ENCODE measurements around the gene FAM3D.

The FAM3D gene

DNA sequence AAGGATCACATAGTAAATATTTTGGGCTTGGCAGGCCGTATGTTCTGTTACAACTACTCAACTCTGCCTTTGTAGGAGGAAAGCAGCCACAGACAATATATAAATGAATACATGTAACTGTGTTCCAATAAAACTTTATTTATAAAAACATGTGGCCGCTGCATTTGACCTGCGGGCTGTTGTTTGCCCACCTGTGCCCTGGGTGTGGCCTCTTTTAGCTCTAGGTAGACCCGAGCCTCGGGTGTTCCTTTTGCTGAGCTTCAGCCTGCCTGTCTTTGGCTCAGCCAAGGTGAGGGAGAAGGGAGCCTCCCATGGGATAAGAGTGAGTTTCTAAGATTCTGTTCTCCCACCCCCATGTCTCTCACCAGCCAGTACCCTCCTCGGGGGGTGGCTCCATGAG lies 5.6 kb downstream of the FAM3D start:
- Mint-ChIP-seq H3K27me3 (peaks cover 38% of the 10 kb centered on the region), H3K36me3 (ENCODE audit: insufficient read depth) (no peaks in the 10 kb centered on the region), H3K9me3 (no peaks in the 10 kb centered on the region), H3K4me3 (no peak overlapping the region), H3K4me1 (no peaks in the 10 kb centered on the region), H3K27ac (ENCODE audit: low read depth) (no peak overlapping the region)
- ATAC-seq (replicated peaks; ENCODE audit: extremely low read depth, poor library complexity, severe bottlenecking) (no peak), DNase-seq (ENCODE audit: low spot score in 2 of 2) (no peak)

- Mint-ChIP-seq H3K27ac (ENCODE audit: low read depth) (no peak overlapping the region), H3K36me3 (ENCODE audit: insufficient read depth) (no peaks in the 10 kb centered on the region), H3K4me3 (no peak overlapping the region), H3K4me1 (no peaks in the 10 kb centered on the region), H3K9me3 (no peaks in the 10 kb centered on the region), H3K27me3 (peaks cover 28% of the 10 kb centered on the region)
- ATAC-seq (replicated peaks; ENCODE audit: extremely low read depth, poor library complexity, severe bottlenecking) (no peak), DNase-seq (ENCODE audit: low spot score in 2 of 2) (no peak)
These were observed 7.4 kb downstream of the FAM3D start for GRCh38 chr3:58659051-58659675.

- H3K27ac Mint-ChIP-seq (ENCODE audit: low read depth): no peak overlapping the region
- H3K9me3 Mint-ChIP-seq: no peaks in the 10 kb centered on the region
- H3K36me3 Mint-ChIP-seq (ENCODE audit: insufficient read depth): no peaks in the 10 kb centered on the region
- peaks cover 25% of the 10 kb centered on the region for H3K27me3 Mint-ChIP-seq
- DNase-seq (ENCODE audit: low spot score in 2 of 2) (no peak), ATAC-seq (replicated peaks; ENCODE audit: extremely low read depth, poor library complexity, severe bottlenecking) (no peak)
- no peaks in the 10 kb centered on the region for H3K4me1 Mint-ChIP-seq
- no peak overlapping the region for H3K4me3 Mint-ChIP-seq
These were observed 8.1 kb downstream of the FAM3D start for GRCh38 chr3:58658508-58658907.

DNA sequence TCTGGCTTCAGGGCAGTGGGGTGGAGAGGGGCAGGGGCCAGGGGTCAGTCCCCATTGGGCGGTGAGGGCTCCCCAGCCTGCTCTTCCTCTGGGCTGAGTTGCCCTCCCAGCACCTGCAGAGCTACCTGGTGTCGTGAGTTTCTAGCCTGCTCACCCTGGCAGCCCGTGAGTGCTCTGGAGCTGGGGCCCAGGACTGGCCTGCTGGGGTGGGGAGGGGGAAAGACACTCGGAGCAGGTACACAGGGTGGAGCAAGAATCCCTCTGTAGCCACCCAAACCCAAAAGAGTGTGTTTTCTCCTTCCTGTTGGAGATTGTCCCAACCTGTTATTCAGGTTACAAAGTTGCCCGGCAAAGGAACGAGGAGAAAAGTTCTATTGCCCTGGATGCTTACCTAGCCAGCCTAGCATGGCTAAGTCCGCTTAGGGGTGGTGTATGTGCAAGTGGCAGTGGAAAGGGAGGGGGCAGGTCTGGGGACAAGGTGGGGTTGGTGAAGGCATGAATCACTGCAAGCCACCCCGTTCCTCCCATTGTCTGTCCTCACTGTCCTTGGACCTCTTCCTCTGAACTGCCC lies 8.9 kb downstream of the FAM3D start:
- H3K27ac Mint-ChIP-seq (ENCODE audit: low read depth): no peak overlapping the region
- no peak overlapping the region for H3K4me3 Mint-ChIP-seq
- H3K4me1 Mint-ChIP-seq: no peaks in the 10 kb centered on the region
- H3K36me3 Mint-ChIP-seq (ENCODE audit: insufficient read depth): no peaks in the 10 kb centered on the region
- no peaks in the 10 kb centered on the region for H3K9me3 Mint-ChIP-seq
- no peak for ATAC-seq (replicated peaks; ENCODE audit: extremely low read depth, poor library complexity, severe bottlenecking)
- no peak for DNase-seq (ENCODE audit: low spot score in 2 of 2)
- H3K27me3 Mint-ChIP-seq: peaks cover 29% of the 10 kb centered on the region

DNA sequence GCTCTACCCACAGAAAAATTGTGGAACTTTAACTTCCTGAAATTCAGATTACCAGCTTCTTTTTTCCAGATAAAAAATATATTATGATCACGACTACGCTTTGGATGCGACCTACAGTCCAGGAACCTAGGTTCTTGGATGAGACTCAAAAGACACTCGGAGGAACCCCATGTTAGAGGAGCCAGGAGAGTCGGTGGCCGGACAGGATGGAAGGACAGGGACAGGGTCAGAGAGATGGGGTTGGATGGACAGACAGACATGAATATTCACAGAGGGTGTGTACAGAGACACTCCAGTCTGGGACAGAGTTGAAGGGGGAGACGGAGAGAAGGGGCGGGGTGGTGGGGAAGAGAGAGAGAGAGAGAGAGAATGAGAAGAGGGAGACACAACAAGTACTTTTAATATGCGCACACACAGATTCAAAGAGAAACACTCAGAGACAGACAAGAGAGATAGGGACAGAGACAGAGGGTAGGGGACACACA lies 9.5 kb downstream of the FAM3D start:
- ATAC-seq (replicated peaks; ENCODE audit: extremely low read depth, poor library complexity, severe bottlenecking): no peak
- no peak overlapping the region for H3K27ac Mint-ChIP-seq (ENCODE audit: low read depth)
- H3K36me3 Mint-ChIP-seq (ENCODE audit: insufficient read depth): no peaks in the 10 kb centered on the region
- H3K9me3 Mint-ChIP-seq: no peaks in the 10 kb centered on the region
- H3K4me1 Mint-ChIP-seq: no peaks in the 10 kb centered on the region
- H3K27me3 Mint-ChIP-seq: peaks cover 29% of the 10 kb centered on the region
- H3K4me3 Mint-ChIP-seq: no peak overlapping the region
- DNase-seq (ENCODE audit: low spot score in 2 of 2): no peak

GRCh38 chr3:58656631-58657030 lies 9.9 kb downstream of the FAM3D start:
- Mint-ChIP-seq H3K4me1 (no peaks in the 10 kb centered on the region), H3K27ac (ENCODE audit: low read depth) (no peak overlapping the region), H3K4me3 (no peak overlapping the region), H3K36me3 (ENCODE audit: insufficient read depth) (no peaks in the 10 kb centered on the region), H3K27me3 (peaks cover 29% of the 10 kb centered on the region), H3K9me3 (no peaks in the 10 kb centered on the region)
- DNase-seq (ENCODE audit: low spot score in 2 of 2) (no peak), ATAC-seq (replicated peaks; ENCODE audit: extremely low read depth, poor library complexity, severe bottlenecking) (no peak)

DNA sequence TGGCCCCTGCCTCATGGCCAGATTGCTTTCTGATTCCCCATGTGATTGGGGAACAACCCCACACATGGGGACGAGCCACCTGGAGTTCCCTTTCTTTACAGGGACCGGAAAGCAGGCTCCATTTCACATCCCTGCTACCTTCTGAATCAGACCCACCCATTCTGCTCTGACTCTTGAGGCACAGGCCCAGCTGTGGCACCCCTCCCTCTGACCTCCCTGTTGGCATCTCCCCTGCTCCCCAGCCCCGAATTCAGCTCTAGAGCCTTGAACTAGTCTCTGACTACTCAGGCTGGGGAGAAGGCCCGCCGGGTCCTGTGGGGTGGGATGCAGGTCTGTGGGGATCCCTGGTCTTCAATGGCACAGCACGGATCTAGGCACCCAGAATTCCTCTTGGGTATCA lies 12.1 kb downstream of the FAM3D start:
- DNase-seq (ENCODE audit: low spot score in 2 of 2) (no peak), ATAC-seq (replicated peaks; ENCODE audit: extremely low read depth, poor library complexity, severe bottlenecking) (no peak)
- H3K27me3 Mint-ChIP-seq: peaks cover 38% of the 10 kb centered on the region

DNA sequence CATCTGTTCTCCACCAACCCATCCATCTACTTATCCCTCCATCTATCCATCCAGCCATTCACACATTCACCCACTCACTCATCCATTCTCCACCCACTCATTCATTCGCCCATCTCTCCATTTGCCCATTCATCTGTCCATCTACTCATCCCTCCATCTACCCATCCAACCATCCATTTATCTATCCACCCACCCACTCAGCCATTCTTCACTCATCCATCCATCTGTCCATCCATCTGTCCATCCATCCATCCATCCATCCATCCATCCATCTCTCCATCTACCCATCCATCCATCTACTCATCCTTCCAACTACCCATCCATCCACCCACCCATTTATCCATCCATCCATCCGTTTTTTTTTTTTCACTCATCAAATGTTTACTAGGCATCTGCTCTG lies 13.9 kb downstream of the FAM3D start:
- no peak overlapping the region for H3K4me3 Mint-ChIP-seq
- no peaks in the 10 kb centered on the region for H3K9me3 Mint-ChIP-seq
- no peaks in the 10 kb centered on the region for H3K4me1 Mint-ChIP-seq
- H3K27me3 Mint-ChIP-seq: peaks cover 38% of the 10 kb centered on the region
- DNase-seq (ENCODE audit: low spot score in 2 of 2) (no peak), ATAC-seq (replicated peaks; ENCODE audit: extremely low read depth, poor library complexity, severe bottlenecking) (no peak)
- no peaks in the 10 kb centered on the region for H3K36me3 Mint-ChIP-seq (ENCODE audit: insufficient read depth)
- no peak overlapping the region for H3K27ac Mint-ChIP-seq (ENCODE audit: low read depth)

More for the DNA sequence above, 12.1 kb downstream of the FAM3D start:
- Mint-ChIP-seq H3K36me3 (ENCODE audit: insufficient read depth) (no peaks in the 10 kb centered on the region), H3K27ac (ENCODE audit: low read depth) (no peak overlapping the region), H3K4me3 (no peak overlapping the region), H3K4me1 (no peaks in the 10 kb centered on the region), H3K9me3 (no peaks in the 10 kb centered on the region)

GRCh38 chr3:58651276-58651675 lies 15.3 kb downstream of the FAM3D start:
- no peak overlapping the region for H3K27ac Mint-ChIP-seq (ENCODE audit: low read depth)
- H3K4me3 Mint-ChIP-seq: no peak overlapping the region
- H3K36me3 Mint-ChIP-seq (ENCODE audit: insufficient read depth): no peaks in the 10 kb centered on the region
- ATAC-seq (replicated peaks; ENCODE audit: extremely low read depth, poor library complexity, severe bottlenecking) (no peak), DNase-seq (ENCODE audit: low spot score in 2 of 2) (no peak)
- H3K9me3 Mint-ChIP-seq: no peaks in the 10 kb centered on the region
- peaks cover 26% of the 10 kb centered on the region for H3K27me3 Mint-ChIP-seq
- H3K4me1 Mint-ChIP-seq: no peaks in the 10 kb centered on the region

DNA sequence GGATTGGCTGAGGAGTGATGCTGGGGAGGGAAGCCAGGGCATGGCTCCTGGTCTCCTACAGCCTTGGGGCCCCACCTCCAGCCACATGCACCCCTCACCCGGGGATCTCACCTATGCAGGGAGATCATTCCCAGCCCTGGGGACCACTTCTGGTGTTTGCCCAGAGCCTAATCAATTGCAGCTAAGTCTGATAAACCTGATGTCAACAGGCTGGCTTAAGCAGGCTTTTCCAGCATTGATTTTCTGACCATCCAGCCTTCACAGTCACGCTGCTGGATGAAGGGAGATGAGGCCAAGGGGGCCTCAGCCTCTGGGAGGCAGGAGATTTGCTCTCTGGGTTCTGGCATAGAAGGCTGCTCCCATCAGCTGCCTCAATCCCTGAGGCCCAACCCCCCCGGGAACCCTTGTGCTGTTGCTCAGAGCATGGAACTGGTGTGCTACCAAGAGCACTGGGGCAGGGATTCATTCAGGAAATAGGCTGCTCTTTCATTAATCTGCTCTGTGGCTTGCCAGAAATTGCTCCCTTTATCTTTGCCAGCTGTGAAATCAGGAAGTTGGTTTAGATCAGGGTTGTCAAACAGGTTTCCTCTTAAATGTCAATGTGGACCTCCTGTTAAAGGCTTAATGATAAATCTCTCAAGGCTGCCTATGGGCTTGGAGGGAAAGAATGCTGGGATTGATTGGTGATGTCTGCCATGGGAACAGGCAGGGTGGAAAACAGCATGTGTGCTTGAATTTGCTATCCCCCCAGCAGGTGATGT lies 19.0 kb downstream of the FAM3D start:
- H3K4me3 Mint-ChIP-seq: no peak overlapping the region
- no peaks in the 10 kb centered on the region for H3K36me3 Mint-ChIP-seq (ENCODE audit: insufficient read depth)
- no peak for ATAC-seq (replicated peaks; ENCODE audit: extremely low read depth, poor library complexity, severe bottlenecking)
- H3K27me3 Mint-ChIP-seq: peaks cover 9% of the 10 kb centered on the region
- no peak for DNase-seq (ENCODE audit: low spot score in 2 of 2)
- H3K27ac Mint-ChIP-seq (ENCODE audit: low read depth): no peak overlapping the region
- H3K9me3 Mint-ChIP-seq: no peaks in the 10 kb centered on the region
- H3K4me1 Mint-ChIP-seq: no peaks in the 10 kb centered on the region

DNA sequence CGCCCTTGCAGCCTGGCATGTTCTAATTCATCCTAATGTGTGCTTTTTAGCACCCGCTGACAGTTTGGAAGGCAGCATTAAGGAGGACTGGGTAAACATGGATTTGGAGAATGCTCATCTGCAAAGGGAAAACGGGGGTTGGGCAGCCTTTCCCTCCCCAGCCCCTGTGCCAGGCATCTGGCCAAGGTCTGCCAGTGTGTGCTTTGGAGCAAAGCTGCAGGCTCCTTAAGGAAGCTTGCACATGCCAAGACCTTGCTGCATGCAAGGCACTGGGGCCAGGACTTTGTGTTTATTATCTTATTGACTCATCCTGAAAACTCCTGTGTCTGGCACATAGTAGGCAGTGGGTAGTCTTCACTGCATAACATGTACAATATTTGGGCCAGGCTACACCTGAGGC lies 20.1 kb downstream of the FAM3D start:
- no peaks in the 10 kb centered on the region for H3K9me3 Mint-ChIP-seq
- H3K27me3 Mint-ChIP-seq: peaks cover 9% of the 10 kb centered on the region
- H3K27ac Mint-ChIP-seq (ENCODE audit: low read depth): no peak overlapping the region
- no peak for DNase-seq (ENCODE audit: low spot score in 2 of 2)
- no peaks in the 10 kb centered on the region for H3K36me3 Mint-ChIP-seq (ENCODE audit: insufficient read depth)
- H3K4me3 Mint-ChIP-seq: no peak overlapping the region
- no peaks in the 10 kb centered on the region for H3K4me1 Mint-ChIP-seq
- ATAC-seq (replicated peaks; ENCODE audit: extremely low read depth, poor library complexity, severe bottlenecking): no peak

- Mint-ChIP-seq H3K9me3 (no peaks in the 10 kb centered on the region), H3K4me3 (no peak overlapping the region), H3K4me1 (no peaks in the 10 kb centered on the region), H3K36me3 (ENCODE audit: insufficient read depth) (no peaks in the 10 kb centered on the region), H3K27me3 (peaks cover 9% of the 10 kb centered on the region), H3K27ac (ENCODE audit: low read depth) (no peak overlapping the region)
- DNase-seq (ENCODE audit: low spot score in 2 of 2) (no peak), ATAC-seq (replicated peaks; ENCODE audit: extremely low read depth, poor library complexity, severe bottlenecking) (no peak)
These were observed 20.8 kb downstream of the FAM3D start for GRCh38 chr3:58645726-58646125.

DNA sequence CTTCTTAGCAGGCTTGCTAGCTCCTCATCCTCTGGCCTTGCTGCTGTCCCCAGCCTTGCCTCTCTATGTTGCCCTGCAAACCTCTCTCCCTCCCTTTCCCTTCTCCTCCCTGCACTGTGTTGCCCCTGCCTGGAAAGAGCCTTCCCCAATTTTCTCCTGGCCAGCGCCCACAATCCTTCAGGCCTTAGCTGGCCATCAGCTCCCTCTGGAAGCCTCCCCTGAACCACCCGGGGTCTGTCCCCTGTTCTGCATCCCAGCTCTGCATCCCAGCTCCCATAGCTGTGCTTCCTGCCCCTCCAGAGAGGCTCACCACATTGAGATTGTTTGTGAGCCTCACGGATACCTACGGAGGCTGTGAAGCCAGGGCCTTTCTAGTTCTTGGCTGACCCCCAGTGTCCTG lies 23.7 kb downstream of the FAM3D start:
- DNase-seq (ENCODE audit: low spot score in 2 of 2): no peak
- Mint-ChIP-seq H3K4me3 (no peak overlapping the region), H3K36me3 (ENCODE audit: insufficient read depth) (no peaks in the 10 kb centered on the region), H3K27ac (ENCODE audit: low read depth) (no peak overlapping the region), H3K9me3 (no peaks in the 10 kb centered on the region), H3K27me3 (no peaks in the 10 kb centered on the region), H3K4me1 (no peaks in the 10 kb centered on the region)
- ATAC-seq (replicated peaks; ENCODE audit: extremely low read depth, poor library complexity, severe bottlenecking): no peak
